Kidney epithelial cell (primary cell): Measurements from ENCODE around the gene PM20D1. TPM values are rescaled to one million over a fixed set of nuclear protein-coding genes. Genes with fewer than 3 reads are reported as not detected.
"Not testable (repeated sequence)": the region's sequence is repeated elsewhere in the genome, so short reads cannot be mapped to it uniquely, and the experiment has no call there.

Experiments
- DNase-seq: peaks from one replicate; pipeline ENCODE4 v3.0.0-alpha.2; 2010; ENCODE audit warnings: low read depth
- H3K27me3 ChIP-seq: 2 replicates; pipeline ENCODE4 v1.6.0; 2011; ENCODE audit warnings: low read length; ENCODE audit not compliant: control insufficient read depth, insufficient read depth
- H3K36me3 ChIP-seq: 2 replicates; pipeline ENCODE4 v1.5.1; 2011; ENCODE audit warnings: low read length; ENCODE audit not compliant: control insufficient read depth, insufficient read depth
- H3K4me3 ChIP-seq: 2 replicates; pipeline ENCODE4 v1.5.1; 2011; ENCODE audit warnings: low read depth, mild to moderate bottlenecking, control low read depth, low read length
- CTCF ChIP-seq: IDR thresholded peaks from 2 replicates; pipeline ENCODE4 v1.5.1; 2011; ENCODE audit warnings: mild to moderate bottlenecking, moderate library complexity, low read length, control low read depth, inconsistent platforms; ENCODE audit not compliant: insufficient read depth, poor library complexity, severe bottlenecking
- total RNA-seq: library from RNA; depleted of rRNA; stranded (reverse); fragments of >200 nt; gene quantifications from 2 replicates; pipeline ENCODE4 v1.2.3, GENCODE V29; 2015

The PM20D1 gene
- total RNA-seq, 1 donor from 2014 or later: 0.04 TPM

- H3K36me3 ChIP-seq: no peaks in the 10 kb centered on the region
- no peak for TF ChIP-seq CTCF
- DNase-seq: no peak
- H3K27me3 ChIP-seq: no peaks in the 10 kb centered on the region
- no peak overlapping the region for H3K4me3 ChIP-seq
Measured at GRCh38 chr1:205858141-205858961, 8.4 kb upstream of the PM20D1 start.

DNA sequence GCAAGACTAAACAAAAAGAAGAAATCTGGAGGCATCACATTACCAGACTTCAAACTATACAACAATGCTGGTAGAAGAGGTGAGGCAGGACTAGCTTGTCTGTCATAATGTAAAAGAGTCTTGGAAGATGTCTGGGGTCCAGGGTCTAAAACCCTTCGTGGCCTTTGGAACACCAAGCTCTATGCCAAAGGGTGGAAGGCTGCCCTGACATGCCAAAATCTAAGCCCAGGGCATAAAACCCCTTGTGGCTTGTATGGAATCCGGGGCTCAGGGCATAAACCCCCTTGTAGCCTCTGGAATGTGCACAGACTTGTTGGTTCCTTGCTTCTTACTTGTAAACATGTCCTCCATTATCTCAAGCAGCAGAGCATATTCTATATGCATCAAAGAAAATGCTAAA, 7.6 kb upstream of the PM20D1 start:
- H3K4me3 ChIP-seq, H3K36me3 ChIP-seq, DNase-seq, H3K27me3 ChIP-seq: not testable (repeated sequence)

DNA sequence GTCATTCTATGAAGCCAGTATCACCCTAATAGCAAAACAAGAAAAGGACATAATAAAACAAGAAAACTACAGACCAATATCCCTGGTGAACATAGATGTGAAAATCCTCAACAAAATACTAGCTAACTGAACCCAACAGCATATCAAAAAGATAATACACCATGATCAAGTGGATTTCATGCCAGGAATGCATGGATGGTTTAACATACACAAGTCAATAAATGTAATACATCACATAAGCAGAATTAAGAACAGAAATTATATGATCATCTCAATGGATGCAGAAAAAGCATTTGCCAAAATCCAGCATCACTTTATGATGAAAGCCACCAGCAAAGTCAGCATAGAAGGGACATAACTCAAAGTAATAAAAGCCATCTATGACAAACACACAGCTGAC, 6.5 kb upstream of the PM20D1 start:
- no peak for DNase-seq
- no peaks in the 10 kb centered on the region for H3K27me3 ChIP-seq
- H3K36me3 ChIP-seq: no peaks in the 10 kb centered on the region
- H3K4me3 ChIP-seq: no peak overlapping the region
- TF ChIP-seq CTCF: no peak

DNA sequence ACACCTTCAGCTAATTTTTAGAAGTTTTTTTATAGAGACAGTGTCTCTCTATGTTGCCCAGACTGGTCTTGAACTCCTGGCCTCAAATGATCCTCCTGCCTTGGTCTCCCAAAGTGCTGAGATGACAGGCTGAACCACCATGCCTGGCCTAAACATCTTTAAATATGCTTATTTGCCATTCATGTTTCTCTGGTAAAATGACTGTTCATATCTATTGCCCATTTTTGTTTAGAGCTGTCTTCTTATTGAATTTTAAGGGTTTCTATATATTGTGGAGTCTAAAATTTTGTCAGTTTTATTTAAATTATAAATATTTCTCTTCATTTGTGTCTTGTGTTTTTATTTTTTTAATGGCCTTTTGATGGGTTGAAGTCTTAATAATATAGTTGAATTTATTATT, 3.0 kb upstream of the PM20D1 start:
- DNase-seq: no peak

GRCh38 chr1:205851993-205852392, 2.1 kb upstream of the PM20D1 start:
- no peak for TF ChIP-seq CTCF
- Histone ChIP-seq H3K36me3 (no peaks in the 10 kb centered on the region), H3K27me3 (peaks cover 6% of the 10 kb centered on the region), H3K4me3 (no peak overlapping the region)
- DNase-seq: no peak

More for the DNA sequence above, 3.0 kb upstream of the PM20D1 start:
- Histone ChIP-seq H3K36me3 (no peaks in the 10 kb centered on the region), H3K27me3 (peaks cover 6% of the 10 kb centered on the region), H3K4me3 (no peak overlapping the region)
- TF ChIP-seq CTCF: no peak

- H3K4me3 ChIP-seq: no peak overlapping the region
- H3K36me3 ChIP-seq: no peaks in the 10 kb centered on the region
- TF ChIP-seq CTCF: no peak
- DNase-seq: no peak
- peaks cover 2% of the 10 kb centered on the region for H3K27me3 ChIP-seq
Measured at GRCh38 chr1:205843036-205843859, 6.7 kb downstream of the PM20D1 start.
